RKO (cell line): ENCODE measurements around the gene MAP3K4.

ENCODE experiments used
- DNase-seq: peaks from one replicate; pipeline ENCODE4 v3.0.0-alpha.2; 2016; ENCODE audit warnings: low spot score

The MAP3K4 gene, protein sequence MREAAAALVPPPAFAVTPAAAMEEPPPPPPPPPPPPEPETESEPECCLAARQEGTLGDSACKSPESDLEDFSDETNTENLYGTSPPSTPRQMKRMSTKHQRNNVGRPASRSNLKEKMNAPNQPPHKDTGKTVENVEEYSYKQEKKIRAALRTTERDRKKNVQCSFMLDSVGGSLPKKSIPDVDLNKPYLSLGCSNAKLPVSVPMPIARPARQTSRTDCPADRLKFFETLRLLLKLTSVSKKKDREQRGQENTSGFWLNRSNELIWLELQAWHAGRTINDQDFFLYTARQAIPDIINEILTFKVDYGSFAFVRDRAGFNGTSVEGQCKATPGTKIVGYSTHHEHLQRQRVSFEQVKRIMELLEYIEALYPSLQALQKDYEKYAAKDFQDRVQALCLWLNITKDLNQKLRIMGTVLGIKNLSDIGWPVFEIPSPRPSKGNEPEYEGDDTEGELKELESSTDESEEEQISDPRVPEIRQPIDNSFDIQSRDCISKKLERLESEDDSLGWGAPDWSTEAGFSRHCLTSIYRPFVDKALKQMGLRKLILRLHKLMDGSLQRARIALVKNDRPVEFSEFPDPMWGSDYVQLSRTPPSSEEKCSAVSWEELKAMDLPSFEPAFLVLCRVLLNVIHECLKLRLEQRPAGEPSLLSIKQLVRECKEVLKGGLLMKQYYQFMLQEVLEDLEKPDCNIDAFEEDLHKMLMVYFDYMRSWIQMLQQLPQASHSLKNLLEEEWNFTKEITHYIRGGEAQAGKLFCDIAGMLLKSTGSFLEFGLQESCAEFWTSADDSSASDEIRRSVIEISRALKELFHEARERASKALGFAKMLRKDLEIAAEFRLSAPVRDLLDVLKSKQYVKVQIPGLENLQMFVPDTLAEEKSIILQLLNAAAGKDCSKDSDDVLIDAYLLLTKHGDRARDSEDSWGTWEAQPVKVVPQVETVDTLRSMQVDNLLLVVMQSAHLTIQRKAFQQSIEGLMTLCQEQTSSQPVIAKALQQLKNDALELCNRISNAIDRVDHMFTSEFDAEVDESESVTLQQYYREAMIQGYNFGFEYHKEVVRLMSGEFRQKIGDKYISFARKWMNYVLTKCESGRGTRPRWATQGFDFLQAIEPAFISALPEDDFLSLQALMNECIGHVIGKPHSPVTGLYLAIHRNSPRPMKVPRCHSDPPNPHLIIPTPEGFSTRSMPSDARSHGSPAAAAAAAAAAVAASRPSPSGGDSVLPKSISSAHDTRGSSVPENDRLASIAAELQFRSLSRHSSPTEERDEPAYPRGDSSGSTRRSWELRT (N-terminal part only)

DNA sequence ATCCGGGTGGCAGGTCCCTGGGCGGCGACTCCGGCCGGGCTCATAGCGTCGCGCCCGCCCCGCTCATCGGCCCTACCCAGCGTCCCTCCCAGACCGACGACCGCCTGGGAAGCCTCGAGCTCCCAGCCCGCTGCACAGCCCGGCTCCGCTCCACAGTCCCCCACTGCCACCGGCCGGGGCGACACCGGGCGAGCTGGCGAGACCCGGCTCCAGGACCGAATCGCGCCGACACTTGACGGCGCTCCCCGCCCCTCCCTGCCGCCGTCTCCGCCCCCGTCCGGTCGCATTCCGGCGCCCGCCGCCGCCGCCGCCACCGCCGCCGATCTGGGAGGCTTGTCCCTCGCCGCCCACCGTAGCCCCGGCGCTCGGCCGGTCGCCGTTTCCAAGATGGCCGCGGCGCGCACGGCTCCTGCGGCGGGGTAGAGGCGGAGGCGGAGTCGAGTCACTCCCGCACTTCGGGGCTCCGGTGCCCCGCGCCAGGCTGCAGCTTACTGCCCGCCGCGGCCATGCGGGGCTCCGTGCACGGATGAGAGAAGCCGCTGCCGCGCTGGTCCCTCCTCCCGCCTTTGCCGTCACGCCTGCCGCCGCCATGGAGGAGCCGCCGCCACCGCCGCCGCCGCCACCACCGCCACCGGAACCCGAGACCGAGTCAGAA, at the start of gene MAP3K4:
TSS of gene MAP3K4 (plus strand) at position 364 of the 655 bp plus-strand sequence. CDS start at position 527, 163 bp downstream.
- peak; percentile 67 for DNase-seq

- DNase-seq = no peak
These were observed 47.6 kb upstream of the MAP3K4 start for GRCh38 chr6:160943997-160944396.

DNA sequence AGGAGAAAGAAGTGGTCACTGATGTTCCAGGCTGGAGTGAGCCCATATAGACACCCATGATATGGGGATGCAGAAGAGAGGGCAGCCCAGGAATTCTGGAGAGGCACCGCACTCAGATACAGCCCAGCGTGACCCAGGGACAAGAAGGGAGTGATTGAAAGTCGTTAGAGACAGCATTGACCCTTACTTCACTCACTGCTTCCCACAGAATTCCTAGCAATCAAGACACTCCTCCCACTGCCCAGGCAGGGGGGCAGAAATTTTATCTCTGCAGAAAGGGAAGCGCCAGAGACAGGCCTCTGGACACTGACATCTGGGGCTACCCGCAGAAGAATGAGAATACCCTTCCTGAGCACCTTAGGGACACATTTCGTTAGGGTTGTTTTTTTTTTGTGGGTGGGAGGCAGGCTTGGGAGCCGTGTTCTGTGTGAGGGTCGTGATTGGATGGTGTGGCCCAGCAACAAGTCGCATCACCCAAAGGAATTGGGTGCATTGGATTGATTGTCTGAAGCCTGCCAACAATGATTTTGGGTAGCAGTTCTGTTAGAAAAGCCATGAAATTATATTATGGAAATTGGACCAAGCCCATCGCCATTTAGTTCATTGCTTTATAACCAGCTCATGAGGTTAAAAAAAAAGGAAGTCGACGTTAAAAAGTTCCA, 45.9 kb upstream of the MAP3K4 start:
- DNase-seq = no peak

DNA sequence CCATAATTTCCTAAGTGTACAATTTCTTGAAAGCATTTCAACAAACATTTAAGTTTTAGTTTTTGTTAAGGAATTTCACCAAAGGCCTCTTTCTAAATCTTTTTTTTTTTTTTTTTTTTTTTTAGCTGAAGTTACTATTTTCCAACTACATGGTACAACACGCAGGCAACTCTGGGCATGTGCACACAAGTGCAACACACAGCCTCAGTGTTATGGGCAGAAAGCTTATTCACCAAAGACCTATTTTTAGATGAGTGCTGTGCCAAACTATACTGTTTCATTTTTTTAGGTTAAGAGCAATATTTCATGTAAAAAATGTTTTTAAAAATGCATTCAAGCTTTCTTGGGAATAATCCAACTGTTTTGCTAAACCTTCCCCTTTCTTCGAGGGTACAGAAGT, 42.0 kb upstream of the MAP3K4 start:
- DNase-seq = no peak

- DNase-seq = peak; percentile 3
These were observed 41.1 kb upstream of the MAP3K4 start for GRCh38 chr6:160950507-160950906.

DNA sequence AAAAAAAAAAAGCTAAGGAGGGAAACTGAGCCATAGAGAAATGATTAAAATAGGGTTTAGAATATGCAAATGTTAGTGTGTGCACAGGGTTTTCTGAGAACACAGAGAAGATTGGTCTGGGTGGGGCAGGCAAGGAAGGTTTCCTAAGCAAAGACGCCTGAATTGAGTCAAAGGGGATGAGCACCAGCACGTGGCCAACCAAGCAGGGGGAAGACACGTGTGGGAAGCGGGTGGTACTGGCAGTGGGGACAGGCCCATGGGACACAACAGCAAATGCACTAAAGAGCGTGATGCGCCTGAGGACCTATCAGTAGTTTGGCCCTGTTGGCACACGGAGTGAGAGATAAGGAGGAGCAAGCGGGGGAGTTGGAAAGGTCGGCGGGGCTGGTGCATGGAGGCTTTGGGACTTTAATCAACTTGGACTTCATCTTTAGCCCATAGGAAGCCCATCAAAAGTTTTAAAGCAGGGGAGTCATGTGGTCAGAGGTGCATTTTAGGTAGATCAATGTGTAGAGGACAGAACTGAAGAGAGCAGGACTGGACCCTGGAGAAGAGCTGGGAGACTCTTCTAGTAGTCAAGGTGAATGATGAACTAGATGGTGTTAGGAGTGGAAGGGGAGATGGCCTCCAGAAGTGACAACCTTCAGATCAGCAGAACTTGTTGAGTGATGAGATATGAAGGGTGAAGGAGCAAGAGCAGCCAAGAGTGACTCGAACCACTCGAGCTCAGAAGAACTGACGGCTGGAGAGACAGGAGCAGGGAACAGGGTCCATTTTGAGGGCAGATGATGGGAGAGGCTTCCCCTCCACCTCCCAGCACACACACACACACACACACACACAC, 40.2 kb upstream of the MAP3K4 start:
- DNase-seq = no peak

DNA sequence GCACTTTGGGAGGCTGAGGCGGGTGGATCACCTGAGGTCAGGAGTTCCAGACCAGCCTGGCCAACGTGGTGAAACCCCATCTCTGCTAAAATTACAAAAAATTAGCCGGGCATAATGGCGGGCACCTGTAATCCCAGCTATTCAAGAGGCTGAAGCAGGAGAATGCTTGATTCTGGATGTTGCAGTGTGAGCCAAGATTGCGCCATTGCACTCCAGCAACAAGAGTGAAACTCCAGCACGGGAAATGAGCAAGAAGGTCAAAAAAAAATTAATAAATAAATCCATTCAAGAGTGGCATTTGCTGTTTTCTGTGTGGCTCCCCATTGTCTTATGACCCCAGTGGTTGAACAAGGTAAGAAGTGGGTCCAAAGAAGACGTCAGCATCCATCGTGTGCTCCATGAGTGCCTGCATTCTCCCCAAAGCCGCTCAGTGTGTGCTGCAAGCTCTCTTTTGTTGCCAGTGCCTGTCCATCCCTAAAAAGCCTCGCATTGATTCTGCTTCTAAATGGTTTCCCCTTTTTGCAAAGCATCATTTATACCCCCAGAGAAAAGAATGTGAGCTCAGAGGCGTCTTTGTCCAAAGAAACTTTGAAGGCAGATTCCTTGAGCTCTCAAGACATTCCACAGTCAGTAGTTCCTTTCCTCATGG, 38.8 kb upstream of the MAP3K4 start:
- no peak for DNase-seq

- no peak for DNase-seq
These were observed 35.9 kb upstream of the MAP3K4 start for GRCh38 chr6:160955508-160956295.

DNA sequence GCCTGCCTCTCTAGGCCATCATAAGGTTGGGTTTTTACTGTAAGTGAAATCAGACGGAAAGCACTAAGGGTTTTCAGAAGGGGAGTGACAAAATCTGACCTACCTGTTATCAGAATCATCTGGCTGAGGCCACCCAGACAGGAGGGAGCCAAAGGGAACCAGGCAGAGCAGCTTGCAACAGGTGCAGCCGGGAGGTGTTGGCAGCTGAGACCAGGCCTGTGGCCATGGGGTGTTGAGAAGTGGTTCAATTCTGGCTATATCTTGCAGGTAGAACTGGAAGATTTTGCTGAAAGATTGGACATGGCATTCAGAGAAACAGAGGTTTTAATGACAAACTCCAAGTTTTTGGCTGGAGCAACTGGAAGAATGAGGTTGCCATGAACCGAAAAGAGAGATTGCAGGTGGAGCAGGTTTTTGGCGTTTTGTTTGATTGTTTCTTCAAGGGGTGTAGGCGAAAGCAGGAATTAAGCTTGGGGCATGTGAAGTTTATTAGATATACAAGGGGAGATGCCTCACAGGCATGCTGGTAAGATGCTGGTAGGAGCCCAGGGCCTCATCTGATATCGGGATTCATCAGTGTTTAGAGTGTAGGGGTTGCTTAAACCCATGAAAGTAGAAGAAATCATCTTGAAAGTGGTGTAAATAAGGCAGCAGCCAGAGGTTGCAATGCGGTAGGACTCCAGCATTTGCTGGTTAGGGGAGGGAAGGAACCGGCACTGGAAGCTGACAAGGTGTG, 35.1 kb upstream of the MAP3K4 start:
- no peak for DNase-seq

DNA sequence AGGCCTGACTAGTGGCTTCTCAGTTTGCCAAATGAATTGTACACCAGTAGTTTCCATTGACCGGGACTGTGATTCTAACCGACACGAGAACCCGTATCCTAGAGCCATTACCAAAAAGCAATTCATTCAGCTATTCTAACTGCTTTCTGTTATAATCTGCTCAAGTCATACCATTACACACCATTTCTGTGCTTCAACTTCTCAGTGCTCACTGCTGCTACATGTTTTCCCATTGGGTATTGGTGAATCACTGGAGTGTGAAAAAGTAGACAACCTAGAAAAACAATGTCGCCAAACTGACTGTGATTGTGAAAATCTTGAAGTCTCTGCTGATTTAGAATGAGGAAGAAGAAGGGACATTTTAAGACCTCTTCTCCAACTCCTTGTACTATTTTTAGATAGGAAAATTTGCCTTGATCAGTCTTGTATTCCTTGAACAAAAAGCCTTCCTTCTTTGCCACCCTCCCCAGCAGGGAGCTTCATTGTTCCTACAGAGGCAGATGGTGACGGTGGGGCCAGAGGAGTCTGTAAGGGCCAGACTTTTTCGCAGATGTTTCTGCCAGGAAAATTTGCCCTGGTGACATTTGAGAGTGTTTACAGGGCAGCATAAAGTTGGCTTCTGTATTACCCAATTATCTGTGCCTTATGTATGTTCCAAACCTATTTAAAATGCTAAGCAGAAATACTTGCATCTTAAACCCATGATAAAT, 31.7 kb upstream of the MAP3K4 start:
- DNase-seq = no peak

DNA sequence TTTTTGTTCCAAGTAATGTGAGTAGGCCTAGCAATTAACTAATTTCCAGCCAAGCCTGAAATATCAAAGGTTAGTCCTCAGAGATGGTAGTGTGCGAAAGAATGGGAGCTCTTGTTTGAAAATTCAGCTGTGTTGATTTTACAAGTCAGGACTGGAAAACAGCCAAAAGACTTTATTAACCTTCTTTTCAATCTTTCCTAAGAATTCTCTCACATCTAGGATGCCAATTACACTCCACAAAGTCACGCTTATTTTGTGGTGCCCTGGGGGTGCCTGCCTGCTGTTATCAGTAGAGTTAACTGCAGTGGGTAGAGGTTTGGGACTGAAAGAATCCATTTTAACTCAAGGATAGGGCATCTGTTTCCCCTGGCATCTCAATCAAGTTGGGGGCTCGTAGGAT, 30.7 kb upstream of the MAP3K4 start:
- no peak for DNase-seq

DNA sequence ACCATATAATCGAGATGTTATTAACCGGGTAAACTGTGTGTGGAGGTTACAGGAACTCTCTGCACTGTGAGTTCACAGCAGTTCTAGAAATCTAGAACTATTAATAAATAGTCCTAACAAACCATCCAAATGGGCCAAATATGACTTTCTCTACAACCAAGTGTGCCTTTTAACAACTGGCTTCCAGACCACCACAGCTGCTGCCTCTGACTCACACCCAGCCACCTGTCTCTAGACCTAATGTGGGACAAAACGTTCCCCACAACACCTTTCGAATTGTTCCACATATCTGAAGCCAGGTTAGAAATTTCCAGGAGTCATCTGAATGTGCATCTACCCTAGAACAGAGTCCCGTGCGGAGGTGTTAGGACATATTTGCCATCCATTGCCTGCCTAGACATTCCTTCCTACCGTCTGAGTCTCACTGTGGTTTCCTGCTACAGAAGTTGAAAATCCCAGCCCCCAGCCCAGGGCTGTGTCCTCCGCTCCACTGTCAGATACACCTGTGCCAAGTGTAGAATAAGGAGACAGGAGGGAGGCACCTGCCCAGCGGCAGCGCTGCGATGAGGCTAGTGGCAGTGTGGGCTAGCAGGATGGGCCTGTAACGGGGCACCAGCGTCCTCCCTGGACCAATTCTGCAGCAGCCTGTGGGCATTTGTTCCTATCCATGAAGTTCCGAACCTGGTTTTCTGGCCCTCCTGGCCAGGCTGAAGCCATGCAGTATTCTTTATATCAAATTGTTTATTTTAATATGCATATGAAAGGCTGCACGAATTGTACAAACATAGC, 28.5 kb upstream of the MAP3K4 start:
- no peak for DNase-seq

DNA sequence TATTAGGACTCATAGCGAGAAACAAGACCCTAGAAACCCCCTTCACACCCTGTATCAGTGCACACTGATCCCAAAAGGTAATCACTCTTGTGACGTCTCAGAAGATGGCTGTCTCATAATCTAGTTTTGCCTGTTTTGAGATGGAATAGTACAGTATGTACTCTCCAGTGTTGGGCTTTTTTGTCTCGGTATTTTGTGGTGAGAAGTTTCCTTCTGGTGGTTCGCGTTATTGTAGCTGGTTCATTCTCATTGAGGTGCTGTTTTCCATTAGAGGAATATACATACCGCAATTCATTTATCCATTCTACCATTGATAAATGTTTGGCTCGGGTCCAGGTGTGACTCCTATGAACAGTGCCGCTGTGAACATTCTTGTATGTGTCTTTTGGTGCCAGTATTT, 27.9 kb upstream of the MAP3K4 start:
- DNase-seq = no peak

GRCh38 chr6:160965893-160966292, 25.7 kb upstream of the MAP3K4 start:
- no peak for DNase-seq

GRCh38 chr6:160966493-160967229, 24.9 kb upstream of the MAP3K4 start:
- DNase-seq = no peak

DNA sequence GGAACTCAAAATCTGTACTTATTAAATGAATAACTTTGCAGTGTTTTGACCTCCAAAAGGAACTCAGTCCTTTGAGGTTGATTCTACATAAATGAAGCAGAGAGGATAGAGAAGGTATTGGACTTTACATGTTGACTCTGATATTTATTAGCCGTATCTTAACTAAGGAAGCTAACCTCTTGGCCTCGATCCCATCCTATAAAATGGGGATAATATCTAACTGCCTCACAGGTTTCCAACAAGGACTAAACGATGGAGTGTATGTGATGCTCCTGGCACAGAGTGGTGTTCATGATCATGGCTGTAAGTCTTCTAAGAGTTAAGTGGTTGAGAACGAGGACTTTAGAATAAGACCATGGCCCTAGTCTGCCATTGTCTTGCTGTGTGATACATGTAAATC, 24.2 kb upstream of the MAP3K4 start:
- no peak for DNase-seq
